Ectodermal cell (in vitro differentiated cells): ENCODE data around the gene EYA2.

ENCODE experiments used
- H3K27ac ChIP-seq: 2 replicates; pipeline ENCODE4 v1.7.0; 2013; ENCODE audit warnings: mild to moderate bottlenecking, low read depth, low read length; ENCODE audit not compliant: insufficient read depth, poor library complexity, severe bottlenecking
- H3K27me3 ChIP-seq: 2 replicates; pipeline ENCODE4 v1.7.0; 2013; ENCODE audit warnings: mild to moderate bottlenecking, low read length; ENCODE audit not compliant: insufficient read depth, control insufficient read depth, poor library complexity, severe bottlenecking
- H3K36me3 ChIP-seq: one replicate; pipeline ENCODE4 v1.7.0; 2013; ENCODE audit warnings: low read length; ENCODE audit not compliant: control insufficient read depth, insufficient read depth
- H3K4me1 ChIP-seq: one replicate; pipeline ENCODE4 v1.7.0; 2013; ENCODE audit warnings: low read length; ENCODE audit not compliant: control insufficient read depth, insufficient read depth
- H3K4me3 ChIP-seq: 2 replicates; pipeline ENCODE4 v1.7.0; 2013; ENCODE audit warnings: low read depth, low read length, control low read depth; ENCODE audit not compliant: insufficient read depth
- H3K9me3 ChIP-seq: 2 replicates; pipeline ENCODE4 v1.7.0; 2013; ENCODE audit warnings: mild to moderate bottlenecking, low read length, moderate library complexity; ENCODE audit not compliant: control insufficient read depth
- WGBS, 2 experiments: methylation state at CpG; one replicate each; pipeline ENCODE4 v1.1.7; 2013; ENCODE audit warnings: missing lambda C conversion rate in 2 of 2; 5-methylcytosine and 5-hydroxymethylcytosine counted together

EYA2 gene

DNA sequence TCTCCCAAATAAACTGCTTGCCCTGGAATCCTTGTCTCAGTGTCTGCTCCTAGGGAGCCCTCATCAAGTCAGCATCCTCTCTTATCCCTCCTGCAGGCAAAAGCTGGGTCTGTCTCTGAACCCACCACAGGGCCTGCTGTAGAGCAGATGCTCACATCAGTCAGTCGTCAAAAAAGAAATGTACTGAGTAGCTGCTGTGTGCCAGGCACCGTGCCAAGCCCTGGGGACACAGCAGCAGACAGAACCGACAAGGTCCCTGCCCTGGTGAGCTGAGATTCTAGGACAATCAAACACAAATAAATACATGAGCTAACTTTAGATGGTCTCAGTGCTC is 68.5 kb downstream of the EYA2 start:
- Histone ChIP-seq H3K4me1 (no peaks in the 10 kb centered on the region), H3K36me3 (no peaks in the 10 kb centered on the region), H3K27me3 (no peaks in the 10 kb centered on the region), H3K27ac (no peak overlapping the region), H3K4me3 (no peak overlapping the region), H3K9me3 (no peaks in the 10 kb centered on the region)
- WGBS, 2 experiments = 87 to 92% methylated on average over 3 of the region's 3 CpGs

DNA sequence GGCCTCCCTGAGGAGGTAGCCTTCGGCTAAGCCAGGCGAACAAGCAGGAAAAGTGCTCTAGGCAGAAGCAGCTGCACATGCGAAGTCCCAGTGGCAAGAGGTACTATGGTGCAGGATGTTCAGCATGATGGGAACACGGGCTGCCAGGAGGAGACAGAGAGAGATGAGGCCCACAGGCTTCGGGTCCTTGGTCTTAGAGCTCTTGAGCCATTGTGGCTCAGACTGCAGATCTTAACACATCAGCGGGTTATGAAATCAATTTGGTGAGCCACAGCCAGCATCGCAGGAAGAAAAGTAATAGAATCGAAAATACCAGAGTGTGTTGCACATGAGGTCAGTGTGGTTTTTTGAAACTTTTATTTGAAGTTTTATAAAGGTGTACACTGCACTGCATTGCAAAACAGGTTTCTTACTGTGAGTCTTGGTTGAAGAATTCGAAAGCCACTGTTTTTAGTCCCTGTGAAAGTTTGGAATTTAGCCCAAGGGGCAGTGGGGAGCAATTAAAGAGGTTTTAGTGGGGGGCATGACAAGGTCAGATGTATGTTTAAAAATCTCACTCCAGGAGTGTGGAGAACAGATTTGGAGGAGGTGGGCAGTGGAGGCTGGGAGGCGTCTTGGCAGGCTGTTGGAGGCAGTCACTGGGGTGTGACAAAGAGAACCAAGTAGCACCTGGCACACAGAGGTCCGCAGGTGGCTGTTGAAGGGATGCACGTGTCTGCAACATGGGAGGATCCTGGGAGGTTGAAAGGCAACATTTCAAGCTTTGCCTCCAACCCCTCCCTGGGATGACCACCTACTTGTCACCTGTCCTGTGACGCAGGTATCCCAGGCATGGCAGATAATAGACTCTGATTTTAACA is 69.3 kb downstream of the EYA2 start:
- H3K4me1 ChIP-seq = no peaks in the 10 kb centered on the region
- H3K27me3 ChIP-seq = no peaks in the 10 kb centered on the region
- H3K9me3 ChIP-seq = no peaks in the 10 kb centered on the region
- H3K4me3 ChIP-seq = no peak overlapping the region
- no peaks in the 10 kb centered on the region for H3K36me3 ChIP-seq
- WGBS, 2 experiments = 92 to 93% methylated on average over 13 of the region's 13 CpGs
- H3K27ac ChIP-seq = no peak overlapping the region

GRCh38 chr20:46964618-46965455 is 70.2 kb downstream of the EYA2 start:
- Histone ChIP-seq H3K27me3 (no peaks in the 10 kb centered on the region), H3K4me1 (no peaks in the 10 kb centered on the region), H3K9me3 (no peaks in the 10 kb centered on the region), H3K4me3 (no peak overlapping the region), H3K27ac (no peak overlapping the region), H3K36me3 (no peaks in the 10 kb centered on the region)
- WGBS, 2 experiments = 93 to 95% methylated on average over 17 of the region's 17 CpGs

- no peaks in the 10 kb centered on the region for H3K36me3 ChIP-seq
- H3K9me3 ChIP-seq = no peaks in the 10 kb centered on the region
- H3K27me3 ChIP-seq = no peaks in the 10 kb centered on the region
- no peak overlapping the region for H3K4me3 ChIP-seq
- H3K27ac ChIP-seq = no peak overlapping the region
- 91 to 98% methylated on average over 14 of the region's 14 CpGs for WGBS, 2 experiments
- no peaks in the 10 kb centered on the region for H3K4me1 ChIP-seq
Observed at GRCh38 chr20:46965477-46965876, 70.8 kb downstream of the EYA2 start.

DNA sequence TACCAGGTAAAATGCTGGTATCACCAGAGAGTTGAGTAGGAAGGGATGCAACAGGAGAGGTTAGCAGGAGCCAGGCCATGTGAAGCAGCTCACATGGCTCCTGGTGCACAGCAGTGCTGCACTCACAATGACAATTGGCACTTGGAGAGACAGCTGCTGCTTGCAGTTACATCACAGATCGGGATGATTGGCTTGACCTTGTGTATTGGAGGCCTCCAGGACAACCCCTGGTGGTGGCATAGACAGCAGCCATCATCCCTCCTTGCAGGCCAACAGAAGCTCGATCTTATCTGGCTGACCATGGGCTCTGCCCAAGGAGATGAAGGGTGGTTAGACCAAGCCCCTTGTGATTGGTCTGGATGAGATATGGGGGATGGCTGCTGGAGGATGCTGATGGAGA is 73.0 kb downstream of the EYA2 start:
- no peaks in the 10 kb centered on the region for H3K9me3 ChIP-seq
- H3K4me1 ChIP-seq = no peaks in the 10 kb centered on the region
- no peak overlapping the region for H3K27ac ChIP-seq
- no peaks in the 10 kb centered on the region for H3K27me3 ChIP-seq
- H3K4me3 ChIP-seq = no peak overlapping the region
- H3K36me3 ChIP-seq = no peaks in the 10 kb centered on the region
- 84 to 86% methylated on average over 2 of the region's 2 CpGs for WGBS, 2 experiments

DNA sequence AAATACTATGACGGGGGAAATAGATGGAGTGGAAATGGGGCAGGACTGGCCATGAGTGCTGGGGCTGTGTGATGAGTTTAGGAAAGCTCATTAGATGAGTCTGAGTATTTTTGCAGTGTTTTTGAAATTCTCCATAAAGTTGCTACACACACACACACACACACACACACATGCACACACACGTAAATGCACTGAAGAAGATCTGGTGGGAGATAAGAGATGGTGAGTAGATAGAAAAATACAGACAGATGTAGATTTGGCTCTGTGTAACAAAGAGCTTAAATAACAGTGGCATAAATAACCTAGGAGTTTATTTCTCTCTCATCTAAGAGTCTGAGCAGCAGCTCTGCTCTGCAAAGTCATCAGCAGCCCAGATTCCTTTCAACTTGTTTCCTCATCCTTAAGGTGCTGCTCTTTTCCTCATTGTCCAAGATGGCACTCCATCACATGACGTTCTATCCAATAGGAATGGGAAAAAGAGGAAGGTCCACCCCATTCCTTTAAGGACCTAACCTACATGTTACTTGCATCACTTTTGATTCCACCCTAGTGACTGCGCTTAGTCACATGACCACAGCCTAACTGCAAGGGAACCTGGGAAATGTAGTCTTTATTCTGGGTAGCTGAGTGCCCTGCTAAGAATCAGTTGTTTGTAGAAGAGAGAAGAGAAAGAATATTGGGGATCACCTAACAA is 76.4 kb downstream of the EYA2 start:
- no peak overlapping the region for H3K4me3 ChIP-seq
- no peaks in the 10 kb centered on the region for H3K4me1 ChIP-seq
- no peaks in the 10 kb centered on the region for H3K9me3 ChIP-seq
- WGBS, 2 experiments = 11 to 14% methylated on average over 3 of the region's 4 CpGs
- no peak overlapping the region for H3K27ac ChIP-seq
- H3K36me3 ChIP-seq = no peaks in the 10 kb centered on the region
- no peaks in the 10 kb centered on the region for H3K27me3 ChIP-seq

DNA sequence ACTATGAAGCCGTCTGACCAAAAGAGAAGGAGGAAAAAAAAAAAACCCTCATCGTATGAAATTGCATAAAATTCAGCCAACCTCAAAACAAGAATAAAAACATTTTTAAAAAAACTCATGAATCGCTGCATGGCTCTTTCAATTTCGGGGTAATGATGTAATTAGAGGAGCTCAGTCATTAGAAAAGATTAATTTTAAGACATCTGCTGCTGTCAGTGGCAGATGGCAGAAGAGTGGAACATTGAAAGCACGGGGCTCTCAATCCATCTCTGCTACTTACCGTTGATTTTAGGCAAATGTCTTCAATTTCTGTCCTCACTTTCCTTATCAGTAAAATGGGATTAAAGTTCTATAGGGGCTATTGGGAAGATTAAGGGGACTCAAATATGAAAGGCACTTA is 79.1 kb downstream of the EYA2 start:
- no peak overlapping the region for H3K27ac ChIP-seq
- no peaks in the 10 kb centered on the region for H3K27me3 ChIP-seq
- H3K9me3 ChIP-seq = no peaks in the 10 kb centered on the region
- WGBS, 2 experiments = 86 to 88% methylated on average over 5 of the region's 6 CpGs
- H3K4me3 ChIP-seq = no peak overlapping the region
- no peaks in the 10 kb centered on the region for H3K36me3 ChIP-seq
- peaks cover 3% of the 10 kb centered on the region for H3K4me1 ChIP-seq

GRCh38 chr20:46974669-46975434 is 80.2 kb downstream of the EYA2 start:
- H3K4me1 ChIP-seq = peaks cover 14% of the 10 kb centered on the region
- no peak overlapping the region for H3K4me3 ChIP-seq
- no peaks in the 10 kb centered on the region for H3K36me3 ChIP-seq
- H3K9me3 ChIP-seq = no peaks in the 10 kb centered on the region
- no peaks in the 10 kb centered on the region for H3K27me3 ChIP-seq
- no peak overlapping the region for H3K27ac ChIP-seq
- 86 to 89% methylated on average over 10 of the region's 10 CpGs for WGBS, 2 experiments

DNA sequence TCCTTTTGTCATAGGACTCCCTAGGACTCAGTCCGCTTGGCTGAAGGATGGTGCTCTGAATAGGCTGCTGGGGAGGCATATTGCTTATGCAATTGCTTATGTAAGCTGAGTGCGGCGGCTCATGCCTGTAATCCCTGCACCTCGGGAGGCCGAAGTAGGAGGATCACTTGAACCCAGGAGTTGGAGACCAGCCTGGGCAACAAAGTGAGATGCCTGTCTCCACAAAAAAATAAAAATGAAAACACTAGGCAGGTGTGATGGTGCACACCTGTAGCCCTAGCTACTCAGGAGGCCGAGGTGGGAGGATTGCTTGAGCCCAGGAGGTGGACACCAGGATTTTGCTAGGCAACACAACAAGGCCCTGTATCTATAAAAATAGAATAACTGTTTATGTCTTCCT is 81.3 kb downstream of the EYA2 start:
- Histone ChIP-seq H3K4me1 (peaks cover 14% of the 10 kb centered on the region), H3K36me3 (no peaks in the 10 kb centered on the region), H3K27me3 (no peaks in the 10 kb centered on the region), H3K9me3 (no peaks in the 10 kb centered on the region), H3K4me3 (no peak overlapping the region), H3K27ac (no peak overlapping the region)
- 94 to 95% methylated on average over 6 of the region's 6 CpGs for WGBS, 2 experiments
